ENCODE measurements around the gene FLYWCH2.
"Not testable (repeated sequence)": the region's sequence is repeated elsewhere in the genome, so short reads cannot be mapped to it uniquely, and the experiment has no call there.

Gene FLYWCH2

DNA sequence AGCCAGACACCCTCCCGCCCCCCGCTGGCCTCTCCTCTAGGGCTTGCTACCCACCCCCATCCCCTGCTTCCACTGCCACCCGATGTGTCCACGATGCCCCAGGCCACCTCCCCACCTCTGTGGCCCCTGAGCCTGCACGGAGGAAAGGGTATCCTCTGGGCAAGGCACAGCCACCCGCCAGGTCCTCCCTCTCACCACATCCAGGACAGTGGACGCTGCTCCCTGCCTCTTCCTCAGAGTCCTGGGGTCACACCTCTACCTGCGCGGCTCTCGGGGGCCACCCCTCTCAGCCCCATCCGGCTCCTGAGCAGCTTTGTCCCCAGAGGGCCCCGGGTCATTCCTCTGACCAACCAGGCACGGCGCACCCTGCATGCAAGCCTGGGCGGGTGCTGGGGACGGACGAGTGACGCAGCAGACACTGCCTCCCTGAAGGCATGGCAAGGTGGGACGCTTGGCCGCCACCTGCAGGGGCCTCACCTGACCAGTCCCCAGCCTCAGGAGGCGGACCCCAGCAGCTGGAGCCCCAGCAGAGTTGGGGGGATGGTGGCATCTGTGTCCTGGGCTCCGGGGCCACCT is 53.5 kb downstream of the FLYWCH2 start:
- TF ChIP-seq MYC (IDR thresholded peaks at IDR 0.05; ENCODE audit: low read depth, low read length) (no peak), POLR2A (IDR thresholded peaks at IDR 0.05; ENCODE audit: extremely low read depth, insufficient read length) (no peak)
- TF ChIP-seq, protein P1, sequence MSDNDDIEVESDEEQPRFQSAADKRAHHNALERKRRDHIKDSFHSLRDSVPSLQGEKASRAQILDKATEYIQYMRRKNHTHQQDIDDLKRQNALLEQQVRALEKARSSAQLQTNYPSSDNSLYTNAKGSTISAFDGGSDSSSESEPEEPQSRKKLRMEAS (IDR thresholded peaks at IDR 0.05; ENCODE audit: low read depth, low read length): no peak
- TF ChIP-seq, protein P2, sequence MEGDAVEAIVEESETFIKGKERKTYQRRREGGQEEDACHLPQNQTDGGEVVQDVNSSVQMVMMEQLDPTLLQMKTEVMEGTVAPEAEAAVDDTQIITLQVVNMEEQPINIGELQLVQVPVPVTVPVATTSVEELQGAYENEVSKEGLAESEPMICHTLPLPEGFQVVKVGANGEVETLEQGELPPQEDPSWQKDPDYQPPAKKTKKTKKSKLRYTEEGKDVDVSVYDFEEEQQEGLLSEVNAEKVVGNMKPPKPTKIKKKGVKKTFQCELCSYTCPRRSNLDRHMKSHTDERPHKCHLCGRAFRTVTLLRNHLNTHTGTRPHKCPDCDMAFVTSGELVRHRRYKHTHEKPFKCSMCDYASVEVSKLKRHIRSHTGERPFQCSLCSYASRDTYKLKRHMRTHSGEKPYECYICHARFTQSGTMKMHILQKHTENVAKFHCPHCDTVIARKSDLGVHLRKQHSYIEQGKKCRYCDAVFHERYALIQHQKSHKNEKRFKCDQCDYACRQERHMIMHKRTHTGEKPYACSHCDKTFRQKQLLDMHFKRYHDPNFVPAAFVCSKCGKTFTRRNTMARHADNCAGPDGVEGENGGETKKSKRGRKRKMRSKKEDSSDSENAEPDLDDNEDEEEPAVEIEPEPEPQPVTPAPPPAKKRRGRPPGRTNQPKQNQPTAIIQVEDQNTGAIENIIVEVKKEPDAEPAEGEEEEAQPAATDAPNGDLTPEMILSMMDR (IDR thresholded peaks at IDR 0.05; ENCODE audit: low read depth, low read length): no peak
- no peak for DNase-seq (ENCODE audit: low read depth)
- no peak overlapping the region for H3K4me3 ChIP-seq (ENCODE audit: low read depth, low read length)

DNA sequence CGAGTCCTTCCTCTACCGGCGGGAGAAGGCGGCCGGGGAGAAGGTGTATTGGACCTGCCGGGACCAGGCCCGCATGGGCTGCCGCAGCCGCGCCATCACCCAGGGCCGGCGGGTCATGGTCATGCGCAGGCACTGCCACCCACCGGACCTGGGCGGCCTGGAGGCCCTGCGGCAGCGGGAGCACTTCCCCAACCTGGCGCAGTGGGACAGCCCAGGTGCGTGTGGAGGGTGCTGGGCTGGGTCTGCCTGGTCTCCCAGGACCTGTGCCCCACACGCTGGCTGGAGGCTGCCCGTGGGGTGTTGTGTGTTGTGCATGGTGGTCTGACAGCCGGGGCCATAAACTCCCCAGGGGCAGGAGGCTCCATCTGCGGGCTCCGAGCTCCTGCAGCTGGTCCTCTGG is 54.2 kb downstream of the FLYWCH2 start:
- TF ChIP-seq, protein P2 (IDR thresholded peaks at IDR 0.05; ENCODE audit: low read depth, low read length): no peak
- TF ChIP-seq POLR2A (IDR thresholded peaks at IDR 0.05; ENCODE audit: extremely low read depth, insufficient read length): no peak
- TF ChIP-seq, protein P1 (IDR thresholded peaks at IDR 0.05; ENCODE audit: low read depth, low read length): no peak

DNA sequence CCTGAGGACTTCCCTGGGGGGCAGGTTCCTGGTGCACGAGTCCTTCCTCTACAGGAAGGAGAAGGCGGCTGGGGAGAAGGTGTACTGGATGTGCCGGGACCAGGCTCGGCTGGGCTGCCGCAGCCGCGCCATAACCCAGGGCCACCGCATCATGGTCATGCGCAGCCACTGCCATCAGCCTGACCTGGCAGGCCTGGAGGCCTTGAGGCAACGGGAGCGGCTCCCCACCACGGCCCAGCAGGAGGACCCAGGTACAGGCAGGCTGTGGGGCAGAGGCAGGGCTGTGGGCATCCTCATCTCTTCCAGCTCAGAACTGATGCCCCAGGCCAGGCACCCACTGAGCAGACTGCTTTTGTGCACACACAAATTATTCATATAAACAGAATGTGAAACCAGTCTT is 55.2 kb downstream of the FLYWCH2 start:
- DNase-seq (ENCODE audit: low read depth): no peak
- TF ChIP-seq POLR2A (IDR thresholded peaks at IDR 0.05; ENCODE audit: extremely low read depth, insufficient read length): no peak
- no peak for TF ChIP-seq MYC (IDR thresholded peaks at IDR 0.05; ENCODE audit: low read depth, low read length)
- TF ChIP-seq, protein P2 (IDR thresholded peaks at IDR 0.05; ENCODE audit: low read depth, low read length): no peak
- TF ChIP-seq, protein P1 (IDR thresholded peaks at IDR 0.05; ENCODE audit: low read depth, low read length): no peak
- H3K4me3 ChIP-seq (ENCODE audit: low read depth, low read length): no peak overlapping the region

More for the DNA sequence above, 54.2 kb downstream of the FLYWCH2 start:
- no peak for DNase-seq (ENCODE audit: low read depth)
- H3K4me3 ChIP-seq (ENCODE audit: low read depth, low read length): no peak overlapping the region

DNA sequence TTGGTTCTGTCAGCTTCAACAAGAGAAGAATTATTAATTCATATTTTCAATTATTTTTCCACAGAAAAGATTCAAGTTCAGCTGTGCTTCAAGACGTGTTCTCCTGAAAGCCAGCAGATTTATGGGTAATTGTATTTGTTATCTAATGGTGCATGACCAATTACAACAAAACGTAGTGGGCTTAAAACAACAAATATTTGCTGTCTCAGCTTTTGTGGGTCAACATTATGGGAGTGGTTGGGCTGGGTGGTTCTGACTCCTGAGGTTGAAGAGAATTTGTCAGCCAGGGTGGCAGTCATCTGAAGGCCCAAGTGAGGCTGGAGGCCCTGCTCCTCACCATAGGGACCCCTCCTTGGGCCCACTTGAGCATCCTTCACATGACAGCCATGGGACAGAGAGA is 57.0 kb downstream of the FLYWCH2 start:
- DNase-seq (ENCODE audit: low read depth): no peak
- no peak overlapping the region for H3K4me3 ChIP-seq (ENCODE audit: low read depth, low read length)
- no peak for TF ChIP-seq POLR2A (IDR thresholded peaks at IDR 0.05; ENCODE audit: extremely low read depth, insufficient read length)
- no peak for TF ChIP-seq MYC (IDR thresholded peaks at IDR 0.05; ENCODE audit: low read depth, low read length)

DNA sequence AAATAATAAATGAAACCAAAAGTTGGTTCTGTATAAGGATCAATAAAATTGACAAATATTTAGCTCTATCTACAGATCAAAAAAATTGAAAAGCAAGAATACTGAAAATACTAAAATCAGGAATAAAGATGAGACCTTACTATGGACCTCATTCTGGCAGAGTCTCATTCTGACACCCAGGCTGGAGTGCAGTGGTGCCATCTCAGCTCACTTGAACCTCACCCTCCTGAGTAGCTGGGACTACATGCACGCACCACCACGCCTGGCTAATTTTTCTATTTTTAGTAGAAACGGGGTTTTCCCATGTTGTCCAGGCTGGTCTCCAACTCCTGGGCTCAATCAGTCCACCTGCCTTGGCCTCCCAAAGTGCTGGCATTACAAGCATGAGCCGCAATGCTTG is 59.0 kb downstream of the FLYWCH2 start:
- TF ChIP-seq, protein P1 (IDR thresholded peaks at IDR 0.05; ENCODE audit: low read depth, low read length): no peak
- TF ChIP-seq POLR2A (IDR thresholded peaks at IDR 0.05; ENCODE audit: extremely low read depth, insufficient read length): no peak
- DNase-seq (ENCODE audit: low read depth): no peak
- H3K4me3 ChIP-seq (ENCODE audit: low read depth, low read length): no peak overlapping the region

DNA sequence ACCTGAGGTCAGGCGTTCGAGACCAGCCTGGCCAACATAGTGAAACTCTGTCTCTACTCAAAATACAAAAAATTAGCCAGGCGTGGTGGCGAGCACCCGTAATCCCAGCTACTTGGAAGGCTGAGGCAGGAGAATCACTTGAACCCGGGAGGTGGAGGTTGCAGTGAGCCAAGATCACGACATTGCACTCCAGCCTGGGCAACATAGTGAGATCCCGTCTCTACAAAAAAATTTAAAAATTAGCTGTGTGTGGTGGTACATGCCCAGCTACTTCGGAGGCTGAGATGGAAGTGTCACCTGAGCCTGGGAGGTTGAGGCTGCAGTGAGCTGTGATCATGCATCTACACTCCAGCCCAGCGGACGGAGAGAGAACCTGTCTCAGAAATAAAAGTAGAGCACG is 60.7 kb downstream of the FLYWCH2 start:
- H3K4me3 ChIP-seq (ENCODE audit: low read depth, low read length); DNase-seq (ENCODE audit: low read depth): not testable (repeated sequence)

DNA sequence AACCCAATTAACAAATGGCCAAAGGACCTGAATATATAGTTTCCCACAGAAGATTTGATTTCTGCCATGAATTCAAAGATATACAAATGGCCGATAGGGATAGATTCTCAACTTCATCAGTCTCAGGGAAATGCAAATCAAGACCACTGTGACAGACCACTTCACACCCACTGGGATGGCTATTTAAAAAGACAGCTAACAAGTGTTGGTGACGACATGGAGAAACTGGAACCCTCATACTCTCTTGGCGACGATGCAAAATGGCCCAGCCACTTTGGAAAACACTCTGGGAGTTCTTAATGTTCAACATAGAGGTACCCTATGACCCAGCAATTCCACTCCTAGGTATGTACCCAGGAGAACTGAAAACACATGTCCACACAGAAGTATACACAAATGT is 63.6 kb downstream of the FLYWCH2 start:
- H3K4me3 ChIP-seq (ENCODE audit: low read depth, low read length): no peak overlapping the region
- TF ChIP-seq, protein P1 (IDR thresholded peaks at IDR 0.05; ENCODE audit: low read depth, low read length): no peak
- TF ChIP-seq MYC (IDR thresholded peaks at IDR 0.05; ENCODE audit: low read depth, low read length): no peak
- no peak for TF ChIP-seq POLR2A (IDR thresholded peaks at IDR 0.05; ENCODE audit: extremely low read depth, insufficient read length)
- TF ChIP-seq, protein P2 (IDR thresholded peaks at IDR 0.05; ENCODE audit: low read depth, low read length): no peak
- DNase-seq (ENCODE audit: low read depth): no peak

Measured in NB4 (cell line).